PFSK-1 (cell line): ENCODE data around the gene COQ7.

Source experiments
- POLR2AphosphoS5 ChIP-seq: IDR thresholded peaks from 2 replicates; pipeline ENCODE4 v1.6.1; 2012; ENCODE audit warnings: low read depth, mild to moderate bottlenecking, control low read depth, low read length, moderate library complexity
- SIN3A ChIP-seq: IDR thresholded peaks from 2 replicates; pipeline ENCODE4 v1.6.1; 2012; ENCODE audit warnings: mild to moderate bottlenecking, low read length, moderate library complexity, borderline replicate concordance; ENCODE audit not compliant: insufficient read depth
- TAF1 ChIP-seq: IDR thresholded peaks from 2 replicates; pipeline ENCODE4 v1.6.1; 2012; ENCODE audit warnings: low read length, control low read depth, borderline replicate concordance; ENCODE audit not compliant: insufficient read depth

DNA sequence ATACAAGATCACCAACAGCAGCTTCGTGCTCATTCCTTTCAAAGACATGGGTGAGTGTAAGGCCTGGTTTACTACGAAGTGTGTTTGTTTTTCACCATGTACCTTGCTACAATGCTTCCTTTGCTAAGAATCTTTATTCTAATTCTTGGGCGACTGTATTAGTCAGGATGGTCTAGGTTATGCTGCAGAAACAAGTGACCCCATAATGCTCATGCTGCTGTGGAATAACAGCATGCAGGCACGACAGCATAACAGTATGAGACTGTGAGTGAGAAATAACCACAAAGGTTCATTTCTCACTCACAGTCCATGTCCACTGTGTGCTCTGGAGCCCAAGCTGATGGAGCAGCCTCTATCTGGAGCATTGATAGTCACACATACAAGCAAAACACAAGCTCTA is 45.7 kb upstream of the COQ7 start:
- TF ChIP-seq TAF1 (no peak), POLR2AphosphoS5 (no peak), SIN3A (no peak)
